ENCODE results near the gene PTGES3L. TPM values are rescaled to one million over a fixed set of nuclear protein-coding genes. Genes with fewer than 3 reads are reported as not detected.
A peak's percentile ranks its signal among the peaks of the same experiment; 100 is the strongest.

PTGES3L gene
- total and polyA plus RNA-seq, 2 of the 13 experiments (the other 11 are each of a cell fraction or from before 2014, with no cell fraction given) = 1.2 to 2.9 TPM

- peak; percentile 17; the same call in 1 of the 2 replicates for TF ChIP-seq ARID5B (CRISPR knock-in tag; IDR thresholded peaks at IDR 0.05)
- no peak for TF ChIP-seq ZFP41 (CRISPR knock-in tag; IDR thresholded peaks at IDR 0.05; ENCODE audit: borderline replicate concordance)
- TF ChIP-seq ZSCAN9 (CRISPR knock-in tag; IDR thresholded peaks at IDR 0.05; ENCODE audit: borderline replicate concordance) = peak; percentile 46; the same call in 1 of the 2 replicates
- TF ChIP-seq ZNF232 (CRISPR knock-in tag; IDR thresholded peaks at IDR 0.05; ENCODE audit: borderline replicate concordance) = peak; percentile 83; the same call in 1 of the 2 replicates
- TF ChIP-seq ZNF558 (CRISPR knock-in tag; IDR thresholded peaks at IDR 0.05; ENCODE audit: borderline replicate concordance) = peak; percentile 12; the same call in 1 of the 2 replicates
- TF ChIP-seq DRAP1 (CRISPR knock-in tag; IDR thresholded peaks at IDR 0.05) = peak; percentile 93
- TF ChIP-seq TOE1 (CRISPR knock-in tag; IDR thresholded peaks at IDR 0.05) = no peak
- no peak for TF ChIP-seq PHF21A (CRISPR knock-in tag; IDR thresholded peaks at IDR 0.05)
- no peak; the same call in 1 of the 2 replicates for TF ChIP-seq MTA3 (CRISPR knock-in tag; IDR thresholded peaks at IDR 0.05)
- peak; percentile 96 for TF ChIP-seq ZNF18 (CRISPR knock-in tag; IDR thresholded peaks at IDR 0.05; ENCODE audit: insufficient replicate concordance)
- TF ChIP-seq SALL1 (CRISPR knock-in tag; IDR thresholded peaks at IDR 0.05) = peak; percentile 59; the same call in 1 of the 2 replicates
- no peak for TF ChIP-seq MNT (IDR thresholded peaks at IDR 0.05)
- peak; percentile 4; the same call in 1 of the 2 replicates for TF ChIP-seq RARA (CRISPR knock-in tag; IDR thresholded peaks at IDR 0.05)
- 0 out of 2 replicates have a peak, but pooled peaks have one; percentile 53 for TF ChIP-seq ZNF790 (CRISPR knock-in tag; IDR thresholded peaks at IDR 0.05; ENCODE audit: borderline replicate concordance)
- no peak for TF ChIP-seq SP140L (CRISPR knock-in tag; IDR thresholded peaks at IDR 0.05; ENCODE audit: borderline replicate concordance)
- TF ChIP-seq ZNF775 (CRISPR knock-in tag; IDR thresholded peaks at IDR 0.05; ENCODE audit: borderline replicate concordance) = 0 out of 2 replicates have a peak, but pooled peaks have one; percentile 36
- TF ChIP-seq ZNF564 (CRISPR knock-in tag; IDR thresholded peaks at IDR 0.05) = no peak
- 0 out of 2 replicates have a peak, but pooled peaks have one; percentile 52 for TF ChIP-seq PBX3 (CRISPR knock-in tag; IDR thresholded peaks at IDR 0.05; ENCODE audit: borderline replicate concordance)
- TF ChIP-seq SOX13 (IDR thresholded peaks at IDR 0.05) = no peak
- TF ChIP-seq SOX13 (CRISPR knock-in tag; conservative IDR thresholded peaks at IDR 0.05 in 1 of 2, IDR thresholded peaks at IDR 0.05 in 1 of 2) = peak in 1 of 2 experiments; percentile 42; a peak in 2 of 4 replicates
Measured at GRCh38 chr17:43021741-43022512, 42.0 kb upstream of the PTGES3L start, which contains the start of gene VAT1 (continued).

Data from HepG2 (cell line).